Stimulated activated effector memory CD8-positive, alpha-beta T cell treated with anti-CD3 and anti-CD28 coated beads, Interleukin-12 subunit alpha, Interleukin-12 subunit beta, amount 100 ng/mL, for 72 hours (primary cell): ENCODE data around the gene SLC38A9.
"Not testable (repeated sequence)": the region's sequence is repeated elsewhere in the genome, so short reads cannot be mapped to it uniquely, and the experiment has no call there.

Experiments
- ATAC-seq: fragments of 150-1000 bp; cut with Tn5 transposase; 2 replicates; pipeline ENCODE4 v1.10.0; 2021
- DNase-seq, 2 donors: peaks; one replicate each; pipeline ENCODE4 v3.0.0; 2021 to 2022; ENCODE audit warnings: low spot score in 2 of 2
- H3K27ac Mint-ChIP-seq: one replicate; pipeline ENCODE4 v1.8.0; 2022; ENCODE audit warnings: mild to moderate bottlenecking, mixed read lengths
- H3K36me3 Mint-ChIP-seq: one replicate; pipeline ENCODE4 v1.8.0; 2022; ENCODE audit warnings: mild to moderate bottlenecking, mixed read lengths
- H3K4me1 Mint-ChIP-seq: one replicate; pipeline ENCODE4 v1.8.0; 2022; ENCODE audit warnings: mixed read lengths
- H3K4me3 Mint-ChIP-seq: one replicate; pipeline ENCODE4 v1.8.0; 2022; ENCODE audit warnings: mild to moderate bottlenecking, mixed read lengths
- H3K9me3 Mint-ChIP-seq: one replicate; pipeline ENCODE4 v1.8.0; 2022; ENCODE audit warnings: mixed read lengths

The SLC38A9 gene

GRCh38 chr5:55620766-55621160 is 91.4 kb downstream of the SLC38A9 start:
- Mint-ChIP-seq H3K27ac (no peak overlapping the region), H3K9me3 (no peaks in the 10 kb centered on the region), H3K4me3 (no peak overlapping the region), H3K36me3 (no peaks in the 10 kb centered on the region), H3K4me1 (no peaks in the 10 kb centered on the region)
- no peak for DNase-seq
- ATAC-seq, result no peak

DNA sequence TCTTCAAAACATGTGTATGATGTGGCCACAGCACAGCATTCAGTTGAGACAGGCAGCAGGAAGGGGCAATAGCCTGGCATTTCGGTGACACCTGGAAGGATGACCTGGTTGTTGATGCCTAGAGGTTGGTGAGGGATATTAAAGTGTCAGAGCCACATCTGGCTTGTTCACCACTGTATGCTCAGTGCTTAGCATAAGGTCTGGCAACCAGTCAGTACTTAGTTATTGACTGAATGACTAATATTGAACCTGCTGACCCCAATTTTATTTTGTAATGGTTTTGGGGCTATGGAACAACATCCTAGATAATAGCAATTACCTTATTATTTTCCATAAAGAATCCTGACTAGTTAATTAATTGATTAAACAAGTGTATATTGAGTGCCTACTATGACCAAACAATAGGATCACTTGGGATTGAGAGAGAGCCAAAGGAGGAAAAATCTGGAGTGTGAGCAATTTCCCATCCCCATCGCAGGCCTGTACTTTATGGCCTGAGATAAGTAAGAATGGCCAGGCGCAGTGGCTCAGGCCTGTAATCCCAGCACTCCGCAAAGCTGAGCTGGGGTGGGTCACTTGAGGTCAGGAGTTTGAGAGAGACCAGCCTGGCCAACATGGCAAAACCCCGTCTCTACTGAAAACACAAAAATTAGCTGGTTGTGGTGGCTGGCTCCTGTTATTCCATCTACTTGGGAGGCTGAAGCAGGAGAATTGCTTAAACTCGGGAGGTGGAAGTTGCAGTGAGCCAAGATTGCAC is 91.9 kb downstream of the SLC38A9 start:
- H3K9me3 Mint-ChIP-seq, result no peaks in the 10 kb centered on the region
- ATAC-seq (no peak), DNase-seq (no peak)
- no peaks in the 10 kb centered on the region for H3K36me3 Mint-ChIP-seq
- H3K4me1 Mint-ChIP-seq, result no peaks in the 10 kb centered on the region
- no peak overlapping the region for H3K27ac Mint-ChIP-seq
- no peak overlapping the region for H3K4me3 Mint-ChIP-seq

- Mint-ChIP-seq H3K27ac (no peak overlapping the region), H3K9me3 (no peaks in the 10 kb centered on the region), H3K4me1 (no peaks in the 10 kb centered on the region), H3K4me3 (no peak overlapping the region), H3K36me3 (no peaks in the 10 kb centered on the region)
- DNase-seq (no peak), ATAC-seq (no peak)
These were observed 93.8 kb downstream of the SLC38A9 start for GRCh38 chr5:55618318-55618717.

- H3K27ac Mint-ChIP-seq, result no peak overlapping the region
- no peaks in the 10 kb centered on the region for H3K36me3 Mint-ChIP-seq
- H3K4me1 Mint-ChIP-seq, result peaks cover 6% of the 10 kb centered on the region
- DNase-seq, result no peak
- no peaks in the 10 kb centered on the region for H3K9me3 Mint-ChIP-seq
- no peak for ATAC-seq
- no peak overlapping the region for H3K4me3 Mint-ChIP-seq
These were observed 98.8 kb downstream of the SLC38A9 start for GRCh38 chr5:55613112-55613868.

GRCh38 chr5:55610542-55610941 is 101.6 kb downstream of the SLC38A9 start:
- Mint-ChIP-seq H3K4me1 (peaks cover 6% of the 10 kb centered on the region), H3K4me3 (no peak overlapping the region), H3K9me3 (no peaks in the 10 kb centered on the region), H3K27ac (no peak overlapping the region), H3K36me3 (no peaks in the 10 kb centered on the region)
- ATAC-seq (no peak), DNase-seq (no peak)

DNA sequence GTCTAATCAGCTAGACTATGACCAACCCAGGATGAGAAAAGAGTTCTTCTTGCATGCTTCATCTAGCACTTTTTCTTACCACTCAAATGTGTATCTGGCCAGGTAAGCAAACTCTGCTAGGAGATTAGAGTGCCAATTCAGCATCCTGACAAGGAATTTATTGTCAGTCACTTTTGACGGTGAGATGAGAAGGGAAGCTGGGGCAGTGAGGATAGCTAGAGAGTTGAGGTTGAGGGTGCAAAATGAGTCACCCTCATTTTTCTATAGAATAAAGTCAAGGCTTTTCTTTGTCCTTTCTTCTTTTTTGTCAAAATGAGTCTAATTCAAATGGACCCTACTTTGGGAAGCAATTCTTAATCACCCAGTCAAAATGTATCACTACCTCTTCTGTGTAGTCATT is 102.7 kb downstream of the SLC38A9 start:
- Mint-ChIP-seq H3K4me1 (peaks cover 6% of the 10 kb centered on the region), H3K9me3 (no peaks in the 10 kb centered on the region), H3K36me3 (no peaks in the 10 kb centered on the region), H3K4me3 (no peak overlapping the region), H3K27ac (no peak overlapping the region)
- peak; percentile 70 for ATAC-seq
- DNase-seq, result no peak

DNA sequence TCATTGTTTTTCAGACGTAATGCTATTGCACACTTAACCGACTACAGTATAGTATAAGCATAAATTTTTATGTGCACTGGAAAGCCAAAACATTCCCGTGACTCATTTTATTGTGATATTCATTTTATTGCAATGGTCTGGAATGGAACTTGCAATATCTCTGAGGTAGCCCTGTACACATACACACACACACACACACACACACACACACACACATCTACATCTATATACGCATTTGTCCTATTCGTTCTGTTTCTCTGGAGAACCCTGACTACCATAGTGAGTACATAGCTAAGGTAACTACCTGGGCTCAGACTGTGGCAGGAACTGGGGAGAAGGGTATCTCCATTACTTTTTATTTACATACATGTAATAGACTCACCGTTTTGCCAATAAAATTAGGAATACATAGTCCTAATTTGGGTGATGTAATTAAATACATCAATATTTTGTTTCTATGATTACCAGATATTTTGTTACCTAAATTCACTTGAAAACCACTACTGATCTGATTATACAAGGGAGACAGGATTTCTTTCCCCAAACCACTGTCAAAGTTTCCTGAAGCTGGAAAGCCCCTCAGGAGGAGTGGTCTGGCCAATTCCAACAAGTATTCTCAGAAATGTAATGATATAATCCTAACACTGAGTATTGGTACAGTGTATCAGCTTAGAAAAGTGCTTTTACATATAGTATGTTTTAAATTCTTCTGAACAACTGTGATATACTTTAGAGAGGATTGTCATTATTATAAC is 103.4 kb downstream of the SLC38A9 start:
- H3K4me3 Mint-ChIP-seq, result no peak overlapping the region
- H3K36me3 Mint-ChIP-seq, result no peaks in the 10 kb centered on the region
- H3K4me1 Mint-ChIP-seq, result peaks cover 6% of the 10 kb centered on the region
- no peaks in the 10 kb centered on the region for H3K9me3 Mint-ChIP-seq
- no peak for DNase-seq
- ATAC-seq, result peak; percentile 19
- no peak overlapping the region for H3K27ac Mint-ChIP-seq

DNA sequence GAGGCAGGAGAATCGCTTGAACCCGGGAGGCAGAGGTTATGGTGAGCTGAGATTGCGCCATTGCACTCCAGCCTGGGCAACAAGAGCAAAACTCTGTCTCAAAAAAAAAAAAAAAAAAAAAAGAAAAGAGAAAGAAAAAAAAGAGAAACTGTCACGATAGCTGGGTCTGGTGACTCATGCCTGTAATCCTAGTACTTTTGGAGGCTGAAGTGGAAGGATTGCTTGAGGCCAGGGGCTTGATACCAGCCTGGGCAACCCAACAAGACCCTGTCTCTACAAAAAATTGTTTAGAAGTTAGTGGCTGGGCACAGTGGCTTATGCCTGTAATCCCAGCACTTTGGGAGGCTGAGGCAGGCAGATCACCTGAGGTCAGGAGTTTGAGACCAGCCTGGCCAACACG is 104.8 kb downstream of the SLC38A9 start:
- not testable (repeated sequence) for ATAC-seq, H3K9me3 Mint-ChIP-seq, H3K4me3 Mint-ChIP-seq, H3K4me1 Mint-ChIP-seq, H3K36me3 Mint-ChIP-seq, H3K27ac Mint-ChIP-seq, DNase-seq

DNA sequence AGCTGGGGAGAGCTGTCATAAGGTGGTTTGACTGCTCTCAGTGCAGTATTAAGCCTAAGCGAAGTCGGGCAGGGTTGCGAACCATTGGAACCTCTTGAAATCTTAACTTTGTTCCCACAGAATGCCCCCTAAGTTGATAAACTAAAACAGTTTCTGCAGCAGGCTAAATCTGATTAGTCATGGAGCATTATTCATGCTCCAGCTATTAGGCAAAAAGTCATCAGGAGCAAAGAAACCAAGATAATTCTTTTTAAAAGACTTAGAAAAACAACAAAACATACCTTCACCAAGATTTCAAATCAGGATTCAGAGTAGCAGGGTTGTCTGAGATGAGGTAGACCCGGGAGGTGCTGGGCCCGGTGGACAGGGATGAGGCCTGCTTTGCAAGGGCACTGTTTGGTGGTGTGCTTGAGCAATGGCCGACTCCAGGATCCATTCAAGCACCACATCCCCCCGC is 107.5 kb downstream of the SLC38A9 start:
- ATAC-seq (no peak), DNase-seq (peak in 1 of 2 donors; percentile 2)
- Mint-ChIP-seq H3K36me3 (no peaks in the 10 kb centered on the region), H3K27ac (no peak overlapping the region), H3K4me1 (peaks cover 6% of the 10 kb centered on the region), H3K9me3 (no peaks in the 10 kb centered on the region), H3K4me3 (no peak overlapping the region)

DNA sequence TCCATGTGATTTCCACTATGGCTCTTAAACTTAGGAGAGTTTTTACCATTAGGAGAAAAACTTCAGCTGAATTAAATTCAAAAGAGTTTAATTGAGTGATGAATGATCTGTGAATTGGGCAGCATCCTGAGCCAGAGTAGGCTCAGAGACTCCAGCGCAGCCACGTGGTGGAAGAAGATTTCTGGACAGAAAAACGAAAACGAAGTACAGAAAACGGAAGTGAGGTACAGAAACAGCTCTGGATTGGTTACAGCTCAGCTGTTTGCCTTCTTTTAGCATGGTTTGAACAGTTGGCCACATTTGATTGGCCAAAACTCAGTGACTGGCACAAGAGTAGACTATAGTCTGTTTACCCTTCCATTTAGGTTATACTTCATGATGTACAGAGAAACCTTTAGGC is 108.2 kb downstream of the SLC38A9 start:
- DNase-seq, result peak in 1 of 2 donors; percentile 18
- H3K4me3 Mint-ChIP-seq, result no peak overlapping the region
- no peak for ATAC-seq
- no peak overlapping the region for H3K27ac Mint-ChIP-seq
- H3K9me3 Mint-ChIP-seq, result no peaks in the 10 kb centered on the region
- no peaks in the 10 kb centered on the region for H3K36me3 Mint-ChIP-seq
- H3K4me1 Mint-ChIP-seq, result no peaks in the 10 kb centered on the region

- Mint-ChIP-seq H3K9me3 (no peaks in the 10 kb centered on the region), H3K4me3 (no peak overlapping the region), H3K36me3 (no peaks in the 10 kb centered on the region), H3K4me1 (no peaks in the 10 kb centered on the region), H3K27ac (no peak overlapping the region)
- DNase-seq (no peak), ATAC-seq (no peak)
These were observed 110.5 kb downstream of the SLC38A9 start for GRCh38 chr5:55601628-55602027.

DNA sequence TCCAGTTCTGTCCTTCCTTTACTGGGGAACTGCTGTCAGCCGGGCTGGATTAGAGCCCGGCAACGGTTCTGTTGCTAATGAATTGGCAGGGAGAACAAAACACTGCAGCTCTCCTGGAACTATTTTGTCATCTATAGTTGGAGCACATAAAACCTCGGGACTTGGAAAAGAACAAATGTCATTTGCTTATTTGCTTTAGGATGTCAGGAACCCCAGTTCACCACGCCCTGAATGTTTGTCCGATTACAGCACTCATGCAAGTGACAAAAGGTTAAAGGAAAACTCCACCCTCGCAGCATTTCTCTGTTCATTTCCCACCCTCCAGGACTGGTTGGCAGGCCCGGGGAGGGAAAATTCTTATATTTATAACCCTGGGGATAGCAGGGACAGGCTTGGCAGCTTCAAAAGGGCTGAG is 110.9 kb downstream of the SLC38A9 start:
- no peak for ATAC-seq
- H3K27ac Mint-ChIP-seq, result no peak overlapping the region
- H3K4me1 Mint-ChIP-seq, result no peaks in the 10 kb centered on the region
- DNase-seq, result no peak
- H3K36me3 Mint-ChIP-seq, result no peaks in the 10 kb centered on the region
- H3K4me3 Mint-ChIP-seq, result no peak overlapping the region
- H3K9me3 Mint-ChIP-seq, result no peaks in the 10 kb centered on the region

GRCh38 chr5:55600497-55601203 is 111.5 kb downstream of the SLC38A9 start:
- ATAC-seq (no peak), DNase-seq (no peak)
- Mint-ChIP-seq H3K36me3 (no peaks in the 10 kb centered on the region), H3K4me3 (no peak overlapping the region), H3K4me1 (no peaks in the 10 kb centered on the region), H3K27ac (no peak overlapping the region), H3K9me3 (no peaks in the 10 kb centered on the region)

GRCh38 chr5:55600086-55600485 is 112.0 kb downstream of the SLC38A9 start:
- no peak for DNase-seq
- H3K9me3 Mint-ChIP-seq, result no peaks in the 10 kb centered on the region
- no peak for ATAC-seq
- H3K4me1 Mint-ChIP-seq, result no peaks in the 10 kb centered on the region
- no peaks in the 10 kb centered on the region for H3K36me3 Mint-ChIP-seq
- no peak overlapping the region for H3K27ac Mint-ChIP-seq
- H3K4me3 Mint-ChIP-seq, result no peak overlapping the region
